HG02798 (cell line): ENCODE data around the gene CCNY.

ENCODE experiments used
- ATAC-seq: cut with Tn5 transposase; IDR thresholded peaks from one replicate; pipeline ENCODE4 v1.9.1; 2021; ENCODE audit warnings: mild to moderate bottlenecking; ENCODE audit not compliant: unreplicated experiment, poor library complexity

The CCNY gene

GRCh38 chr10:35569836-35570235, 233.5 kb downstream of the CCNY start:
- ATAC-seq, result no peak

- ATAC-seq, result no peak
Measured at GRCh38 chr10:35570397-35570796, 234.1 kb downstream of the CCNY start.

GRCh38 chr10:35572583-35572982, 236.3 kb downstream of the CCNY start:
- no peak for ATAC-seq

- ATAC-seq, result no peak
Measured at GRCh38 chr10:35573796-35574195, 237.5 kb downstream of the CCNY start.

DNA sequence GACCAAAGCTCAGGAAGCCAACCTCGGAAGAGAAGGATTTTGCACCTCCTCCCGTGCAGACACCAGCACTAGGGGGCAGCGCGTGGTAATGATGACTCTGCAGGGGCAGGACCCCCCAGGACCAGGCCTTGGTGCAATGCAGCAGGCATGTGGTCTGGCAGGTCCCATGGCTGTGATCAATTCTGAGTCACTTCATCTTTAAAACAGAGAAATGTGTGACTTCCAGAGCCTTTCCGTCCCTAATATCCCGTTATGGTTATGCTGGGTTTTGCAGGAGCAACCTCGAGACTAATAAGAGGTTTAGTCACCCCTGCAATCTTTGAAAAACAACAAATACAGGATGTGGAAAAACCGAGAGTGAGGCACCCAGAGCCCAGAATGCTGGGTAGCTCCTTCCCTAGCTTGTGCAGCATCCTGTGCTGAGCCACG, 238.6 kb downstream of the CCNY start:
- no peak for ATAC-seq

GRCh38 chr10:35575640-35576039, 239.3 kb downstream of the CCNY start:
- ATAC-seq, result no peak

DNA sequence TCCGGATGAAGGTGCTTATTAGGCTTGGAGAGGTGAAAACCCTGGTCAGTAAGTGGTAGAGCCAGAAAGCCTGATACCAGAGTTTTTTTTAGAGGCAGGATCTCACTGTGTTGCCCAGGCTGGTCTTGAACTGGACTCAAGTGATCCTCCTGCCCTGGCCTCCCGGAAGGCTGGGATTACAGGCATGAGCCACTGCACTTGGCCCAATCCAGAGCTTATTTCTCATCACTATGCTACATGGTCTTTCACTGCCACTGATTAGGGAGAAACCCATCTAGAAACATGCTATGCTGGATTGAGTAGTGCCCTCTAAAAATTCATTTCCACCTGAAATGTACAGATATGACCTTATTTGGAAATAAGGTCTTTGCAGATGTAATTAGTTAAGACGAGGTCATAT, 240.4 kb downstream of the CCNY start:
- ATAC-seq, result no peak

GRCh38 chr10:35577926-35578617, 241.8 kb downstream of the CCNY start:
- no peak for ATAC-seq

DNA sequence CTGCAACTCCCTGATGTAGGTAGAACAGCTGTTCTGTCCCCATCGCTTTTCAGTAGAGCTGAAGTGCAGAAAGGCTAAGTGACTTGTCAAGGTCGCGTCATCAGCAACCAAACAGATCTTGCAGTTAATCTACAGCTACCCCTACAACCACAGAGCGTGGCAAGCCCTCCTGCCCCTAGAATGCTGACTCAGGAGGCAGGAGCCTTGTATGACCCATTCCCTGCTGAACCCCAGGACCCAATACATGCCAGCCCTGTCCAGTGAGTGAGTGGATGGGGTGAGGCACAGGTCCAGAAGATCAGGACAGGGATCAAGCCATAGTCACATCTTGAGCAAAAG, 242.3 kb downstream of the CCNY start:
- no peak for ATAC-seq

GRCh38 chr10:35579116-35579515, 242.8 kb downstream of the CCNY start:
- no peak for ATAC-seq

GRCh38 chr10:35579726-35580422, 243.6 kb downstream of the CCNY start:
- ATAC-seq, result no peak

GRCh38 chr10:35580423-35580770, 244.1 kb downstream of the CCNY start:
- no peak for ATAC-seq

- ATAC-seq, result no peak
Measured at GRCh38 chr10:35581655-35582054, 245.3 kb downstream of the CCNY start.

GRCh38 chr10:35584946-35585345, 248.6 kb downstream of the CCNY start:
- ATAC-seq, result no peak

GRCh38 chr10:35585356-35585755, 249.0 kb downstream of the CCNY start:
- no peak for ATAC-seq

GRCh38 chr10:35585903-35586535, 249.7 kb downstream of the CCNY start:
- ATAC-seq, result no peak

- no peak for ATAC-seq
Measured at GRCh38 chr10:35588836-35589235, 252.5 kb downstream of the CCNY start.

DNA sequence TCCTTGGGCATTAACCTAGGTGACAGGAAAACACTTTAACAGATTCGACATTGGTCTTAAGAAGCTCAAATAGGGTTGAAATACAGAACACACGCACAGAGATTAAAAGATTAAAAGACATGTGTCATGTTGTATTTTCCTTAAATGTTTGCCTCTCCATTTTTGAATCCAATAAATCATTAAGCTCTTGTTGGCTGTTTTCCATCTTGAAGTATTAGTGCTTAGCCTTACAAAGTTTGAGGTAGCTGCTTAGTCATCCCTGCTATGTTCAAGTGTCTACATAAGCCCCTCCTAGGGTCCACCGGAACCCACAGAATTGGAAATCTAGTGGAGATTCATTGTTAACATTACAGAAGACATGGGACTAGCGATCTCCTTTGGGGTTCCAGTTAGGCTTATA, 256.1 kb downstream of the CCNY start:
- no peak for ATAC-seq

DNA sequence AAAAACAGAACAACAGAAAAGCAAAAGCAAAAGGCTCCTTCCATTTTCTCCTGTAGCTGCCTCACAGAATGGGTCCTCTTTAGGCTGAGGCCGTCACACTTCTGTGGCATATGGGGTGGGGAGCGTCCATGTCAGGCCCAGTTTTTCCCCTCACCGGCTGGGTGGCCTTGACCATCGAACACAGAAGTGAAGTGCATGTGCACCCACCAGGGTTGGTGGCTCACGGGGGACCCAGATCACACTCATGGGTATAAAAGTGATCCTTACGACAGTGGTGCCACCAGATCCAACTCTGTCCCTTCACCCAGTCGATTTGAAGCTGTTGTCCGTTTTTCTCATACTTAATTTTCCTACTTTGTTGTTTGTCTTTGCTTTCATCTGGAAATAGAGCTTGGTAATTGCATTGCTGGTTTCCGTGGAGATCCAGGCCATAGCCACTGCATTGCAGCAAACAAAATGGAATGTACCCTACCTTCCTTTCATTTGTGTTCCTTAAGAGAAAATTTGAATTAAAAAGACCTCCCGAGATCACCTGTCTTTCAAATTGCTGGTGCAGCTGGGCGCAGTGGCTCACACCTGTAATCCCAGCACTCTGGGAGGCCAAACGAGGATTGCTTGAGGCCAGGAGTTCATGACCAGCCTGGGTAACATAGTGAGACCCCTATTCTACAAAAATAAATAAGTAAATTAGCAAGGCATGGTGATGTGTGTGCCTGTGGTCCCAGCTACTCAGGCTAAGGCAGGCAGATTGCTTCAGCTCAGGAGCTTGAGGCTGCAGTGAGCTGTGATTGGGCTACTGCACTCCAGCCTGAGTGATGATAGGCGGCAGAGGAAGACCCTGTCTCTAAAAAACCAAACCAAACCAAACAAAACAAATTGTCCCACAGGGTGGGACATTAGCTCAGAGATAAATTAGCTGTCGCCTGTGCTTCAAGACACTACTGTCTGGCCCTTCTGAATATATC, 258.1 kb downstream of the CCNY start:
- no peak for ATAC-seq

DNA sequence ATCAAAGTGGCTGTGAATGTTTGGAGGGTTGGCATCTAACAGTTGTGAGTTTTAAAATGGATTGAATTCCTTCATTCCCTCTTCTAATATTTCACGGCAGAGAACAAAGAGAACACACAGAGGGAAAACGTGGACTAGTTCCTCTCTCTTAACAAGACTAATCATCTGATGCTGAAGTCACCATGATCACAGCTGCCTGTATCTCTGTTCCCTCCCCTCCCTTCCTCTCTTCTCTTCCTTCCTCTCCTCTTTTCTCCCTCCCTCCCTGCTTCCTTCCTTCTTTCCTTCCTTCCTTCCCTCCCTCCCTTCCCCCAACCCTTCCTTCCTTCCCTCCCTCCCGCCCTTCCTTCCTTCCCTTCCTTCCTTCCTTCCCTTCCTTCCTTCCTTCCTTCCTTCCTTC, 258.8 kb downstream of the CCNY start:
- no peak for ATAC-seq

DNA sequence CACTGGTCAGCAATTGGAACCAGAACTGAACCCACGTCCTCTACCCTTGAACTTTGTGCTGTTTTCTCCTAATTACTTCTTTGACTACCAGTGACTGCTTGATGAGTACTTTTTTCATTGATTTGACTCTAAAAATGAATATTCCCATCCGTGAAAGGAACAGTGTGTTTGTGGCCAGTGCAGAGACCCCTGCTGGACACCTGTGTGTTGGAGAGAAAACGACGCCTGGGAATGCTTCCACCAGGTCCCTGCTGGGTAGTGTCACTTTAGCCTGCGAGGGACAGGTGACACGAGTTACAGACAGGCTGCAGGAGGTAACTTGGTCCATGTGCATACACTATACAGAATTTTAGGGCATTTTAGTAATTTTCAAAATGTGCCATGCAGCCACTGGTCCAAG, 262.1 kb downstream of the CCNY start:
- no peak for ATAC-seq
